BJ (cell line): Measurements from ENCODE around the gene RIMKLB. TPM values are rescaled to one million over a fixed set of nuclear protein-coding genes. Genes with fewer than 3 reads are reported as not detected.

ENCODE experiments used
- CTCF ChIA-PET: fragments of 350-600 bp; formaldehyde crosslinking; extraction: SDS; loops from one replicate; lab custom pipeline; 2021; ENCODE audit warnings: antibody characterized with exemption, inconsistent platforms; lab: Yijun Ruan, JAX
- POLR2A ChIA-PET: fragments of 300-600 bp; sonication (Branson Sonifier 250); formaldehyde crosslinking; extraction: SDS; loops from one replicate; lab custom pipeline; 2021; ENCODE audit warnings: antibody characterized with exemption; lab: Charles Lee
- DNase-seq: peaks from one replicate; pipeline ENCODE4 v3.0.0-alpha.2; 2011; ENCODE audit warnings: low read depth
- H3K27me3 ChIP-seq: 2 replicates; pipeline ENCODE4 v1.6.0; 2011; ENCODE audit warnings: low read length; ENCODE audit not compliant: control insufficient read depth, insufficient read depth
- H3K36me3 ChIP-seq: 2 replicates; pipeline ENCODE4 v1.5.1; 2011; ENCODE audit warnings: low read length; ENCODE audit not compliant: control insufficient read depth, insufficient read depth
- H3K4me3 ChIP-seq: 2 replicates; pipeline ENCODE4 v1.5.1; 2011; ENCODE audit warnings: low read depth, mild to moderate bottlenecking, control low read depth, low read length
- polyA minus RNA-seq: library from RNA; depleted of rRNA, polyadenylated mRNA; stranded (reverse); fragments of >200 nt; gene quantifications from 2 replicates; pipeline ENCODE4 v1.2.3, GENCODE V29; 2011; rRNA and poly(A)+ RNA removed
- polyA plus RNA-seq: library from polyadenylated mRNA; depleted of rRNA; stranded (reverse); fragments of >200 nt; gene quantifications from 2 replicates; pipeline ENCODE4 v1.2.3, GENCODE V29; 2011; rRNA removed
- TF ChIP-seq, protein P1 (sequence below): IDR thresholded peaks from 2 replicates; pipeline ENCODE4 v1.5.1; 2011; ENCODE audit warnings: low read depth, mild to moderate bottlenecking, control low read depth, inconsistent platforms, low read length, moderate library complexity; ENCODE audit not compliant: insufficient read depth

RIMKLB gene
- polyA plus RNA-seq = 9.7 and 17.4 TPM in 2 replicates
- 11.5 and 11.6 TPM in 2 replicates for polyA minus RNA-seq

GRCh38 chr12:8697476-8698131, at the start of gene RIMKLB:
RIMKLB (plus strand) TSS chr12:8697991; CDS start chr12:8713867, 15,876 bp downstream.
- ChIA-PET POLR2A (no interaction called here), CTCF (interaction anchor here (1.2 kb wide), 1 partner anchor 16 kb away, joined by 3 read pairs; no protein-coding TSS in a partner anchor)
- DNase-seq = no peak
- TF ChIP-seq, protein P1, sequence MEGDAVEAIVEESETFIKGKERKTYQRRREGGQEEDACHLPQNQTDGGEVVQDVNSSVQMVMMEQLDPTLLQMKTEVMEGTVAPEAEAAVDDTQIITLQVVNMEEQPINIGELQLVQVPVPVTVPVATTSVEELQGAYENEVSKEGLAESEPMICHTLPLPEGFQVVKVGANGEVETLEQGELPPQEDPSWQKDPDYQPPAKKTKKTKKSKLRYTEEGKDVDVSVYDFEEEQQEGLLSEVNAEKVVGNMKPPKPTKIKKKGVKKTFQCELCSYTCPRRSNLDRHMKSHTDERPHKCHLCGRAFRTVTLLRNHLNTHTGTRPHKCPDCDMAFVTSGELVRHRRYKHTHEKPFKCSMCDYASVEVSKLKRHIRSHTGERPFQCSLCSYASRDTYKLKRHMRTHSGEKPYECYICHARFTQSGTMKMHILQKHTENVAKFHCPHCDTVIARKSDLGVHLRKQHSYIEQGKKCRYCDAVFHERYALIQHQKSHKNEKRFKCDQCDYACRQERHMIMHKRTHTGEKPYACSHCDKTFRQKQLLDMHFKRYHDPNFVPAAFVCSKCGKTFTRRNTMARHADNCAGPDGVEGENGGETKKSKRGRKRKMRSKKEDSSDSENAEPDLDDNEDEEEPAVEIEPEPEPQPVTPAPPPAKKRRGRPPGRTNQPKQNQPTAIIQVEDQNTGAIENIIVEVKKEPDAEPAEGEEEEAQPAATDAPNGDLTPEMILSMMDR = no peak
- Histone ChIP-seq H3K27me3 (no peaks in the 10 kb centered on the region), H3K4me3 (peak within 1 kb of the TSS; percentile 97), H3K36me3 (no peaks in the 10 kb centered on the region)

DNA sequence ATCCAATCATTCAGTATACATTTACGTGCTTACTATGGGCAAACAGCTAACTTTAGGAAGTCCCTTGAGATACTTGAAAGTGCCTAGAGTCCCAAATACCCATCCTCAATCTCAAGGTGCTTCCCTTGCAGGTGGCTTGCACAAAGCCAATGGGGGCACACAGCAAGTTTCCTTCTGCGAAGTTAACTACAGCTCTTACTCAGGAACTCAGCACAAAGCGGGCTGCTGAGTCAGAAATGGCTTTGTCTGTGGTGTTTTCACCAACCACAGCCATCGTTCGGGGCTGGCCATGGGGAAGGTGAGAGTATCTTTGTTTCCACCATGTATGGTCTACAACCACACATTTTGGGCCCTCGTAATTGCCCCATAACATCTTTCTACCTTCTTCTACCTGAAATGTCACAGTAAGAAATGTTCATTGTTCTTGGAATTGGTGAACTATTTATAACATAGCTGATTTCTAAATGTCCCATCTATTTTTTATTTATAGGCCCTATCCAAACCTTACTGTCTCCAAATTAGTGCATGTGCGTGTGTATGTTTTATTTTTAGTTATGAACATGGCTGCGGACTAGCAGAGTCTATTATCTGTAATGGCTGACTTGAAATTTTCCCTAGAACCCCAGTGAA, 49.1 kb upstream of the RIMKLB start:
- DNase-seq = no peak
- ChIA-PET POLR2A (no interaction called here), CTCF (interaction anchor here (0.6 to 1.1 kb wide), 4 partner anchors 9 to 202 kb away, joined by 3 to 5 read pairs (median 4); no protein-coding TSS in a partner anchor)
- Histone ChIP-seq H3K4me3 (no peak overlapping the region), H3K27me3 (no peaks in the 10 kb centered on the region), H3K36me3 (no peaks in the 10 kb centered on the region)
- TF ChIP-seq, protein P1 = no peak

DNA sequence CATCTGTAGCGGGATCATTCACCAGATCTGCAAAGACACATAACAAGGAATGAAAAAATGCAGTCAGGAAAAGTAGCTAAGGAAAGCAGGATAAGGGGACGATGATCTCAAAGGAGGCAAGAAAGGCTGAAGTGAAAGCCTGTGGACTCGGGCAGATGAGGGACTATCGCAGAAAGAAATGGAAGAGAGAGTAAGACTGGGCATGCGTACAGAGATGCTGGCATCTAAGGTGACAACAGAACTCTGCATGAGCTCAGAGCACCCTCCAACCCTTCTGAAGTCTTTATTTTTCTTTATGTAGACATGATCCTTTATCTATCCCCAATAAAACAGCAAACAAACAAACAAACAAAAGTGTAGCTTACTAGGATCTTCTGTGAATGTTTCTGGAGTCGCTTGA, 42.4 kb upstream of the RIMKLB start:
- TF ChIP-seq, protein P1 = no peak
- ChIA-PET POLR2A (no interaction called here), CTCF (interaction anchor here (0.9 to 2.9 kb wide), 6 partner anchors 21 to 384 kb away, joined by 3 to 10 read pairs (median 6); no protein-coding TSS in a partner anchor)

DNA sequence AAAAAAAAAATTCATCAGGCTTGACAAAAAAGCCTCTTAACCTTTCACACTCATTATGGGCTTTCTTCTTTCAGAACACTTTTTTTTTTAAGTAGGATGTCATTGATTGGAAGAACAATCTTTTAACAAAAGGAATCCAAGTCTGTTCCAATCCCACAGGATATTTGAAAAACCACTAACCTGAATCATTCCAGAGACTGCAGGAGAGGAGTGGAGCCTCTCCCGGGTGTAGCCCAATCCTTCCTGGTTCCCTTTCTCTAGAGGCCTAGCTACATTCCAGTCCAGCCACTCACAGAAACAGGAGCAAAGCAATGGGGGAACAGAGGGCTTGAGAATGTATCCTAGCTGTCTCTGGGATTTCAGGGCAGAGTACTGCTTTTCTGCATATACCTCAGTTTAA, 39.4 kb upstream of the RIMKLB start:
- TF ChIP-seq, protein P1 = no peak
- no peaks in the 10 kb centered on the region for H3K27me3 ChIP-seq
- no peak overlapping the region for H3K4me3 ChIP-seq
- ChIA-PET CTCF (interaction anchor here (0.7 to 3.0 kb wide), 10 partner anchors 18 to 391 kb away, joined by 3 to 40 read pairs (median 10); no protein-coding TSS in a partner anchor), POLR2A (no interaction called here)
- H3K36me3 ChIP-seq = no peaks in the 10 kb centered on the region
- peak; percentile 57 for DNase-seq

More for the DNA sequence above, 42.4 kb upstream of the RIMKLB start:
- Histone ChIP-seq H3K27me3 (no peaks in the 10 kb centered on the region), H3K36me3 (no peaks in the 10 kb centered on the region), H3K4me3 (no peak overlapping the region)
- DNase-seq = no peak

DNA sequence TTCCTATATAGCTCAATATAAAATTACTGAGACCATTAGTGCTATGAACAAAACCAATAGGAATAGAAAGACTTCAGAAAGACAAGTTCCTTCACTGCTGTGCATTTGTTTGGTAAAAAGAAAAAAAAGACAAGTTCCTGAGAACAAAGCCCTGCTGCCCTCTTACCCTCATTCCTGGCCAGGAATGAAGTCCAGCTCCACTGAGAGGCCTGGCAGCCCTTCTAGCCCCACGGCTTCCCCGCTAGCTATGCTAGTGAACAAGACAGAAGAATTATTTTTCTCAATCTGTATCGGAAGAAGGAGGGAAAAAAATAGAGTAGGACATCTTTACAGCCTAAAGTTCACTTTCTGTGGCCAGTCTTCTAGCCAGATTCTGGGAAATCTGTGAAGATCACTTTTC, 36.8 kb upstream of the RIMKLB start:
- Histone ChIP-seq H3K4me3 (no peak overlapping the region), H3K27me3 (no peaks in the 10 kb centered on the region), H3K36me3 (no peaks in the 10 kb centered on the region)
- no peak for DNase-seq
- TF ChIP-seq, protein P1 = no peak
- POLR2A ChIA-PET = no interaction called here
- CTCF ChIA-PET = interaction anchor here (1.0 to 1.4 kb wide), 2 partner anchors 10 to 229 kb away, joined by 3 to 5 read pairs; no protein-coding TSS in a partner anchor
